Measurements from ENCODE around the gene RAB22A. TPM values are rescaled to one million over a fixed set of nuclear protein-coding genes. Genes with fewer than 3 reads are reported as not detected.

RAB22A gene
- polyA plus RNA-seq, 2 of the 4 experiments (the other 2 are of a cell fraction), result 7.3 to 13.2 TPM

DNA sequence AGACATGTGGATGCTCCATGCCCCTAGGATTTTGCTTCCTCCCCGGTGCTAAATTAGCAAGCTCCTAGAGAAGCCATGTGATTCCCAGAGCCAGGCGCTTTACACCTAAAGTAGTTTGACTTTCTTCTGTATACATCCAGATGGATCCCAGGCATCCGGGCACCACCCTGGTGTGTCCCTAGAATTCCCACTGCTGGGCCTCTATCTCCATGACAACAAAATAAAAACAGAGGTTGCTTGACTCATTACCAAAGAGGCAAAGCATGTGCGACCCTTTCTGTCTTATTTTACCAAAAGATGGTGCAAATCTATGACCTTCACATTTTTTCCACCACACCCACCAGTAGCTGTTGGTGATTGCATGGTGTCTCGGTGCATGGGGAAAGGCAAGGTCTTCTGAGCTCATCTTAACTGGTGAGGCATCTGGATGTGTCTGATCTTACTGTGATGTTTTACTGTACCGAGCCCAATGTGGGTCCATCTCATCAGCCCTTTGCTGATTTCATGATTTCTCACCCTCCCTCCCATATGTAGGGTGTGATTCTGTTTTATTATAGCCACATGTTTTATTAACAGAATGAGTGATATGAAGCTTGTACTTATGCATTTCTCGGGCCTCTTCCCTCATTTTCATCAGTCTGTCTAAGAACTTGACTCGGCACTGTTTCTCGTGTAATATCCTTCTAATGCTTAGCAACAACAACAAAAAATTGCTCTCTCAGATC, 52.1 kb downstream of the RAB22A start (continued):
- TF ChIP-seq, protein P1, sequence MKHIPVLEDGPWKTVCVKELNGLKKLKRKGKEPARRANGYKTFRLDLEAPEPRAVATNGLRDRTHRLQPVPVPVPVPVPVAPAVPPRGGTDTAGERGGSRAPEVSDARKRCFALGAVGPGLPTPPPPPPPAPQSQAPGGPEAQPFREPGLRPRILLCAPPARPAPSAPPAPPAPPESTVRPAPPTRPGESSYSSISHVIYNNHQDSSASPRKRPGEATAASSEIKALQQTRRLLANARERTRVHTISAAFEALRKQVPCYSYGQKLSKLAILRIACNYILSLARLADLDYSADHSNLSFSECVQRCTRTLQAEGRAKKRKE (CRISPR knock-in tag; IDR thresholded peaks at IDR 0.05; ENCODE audit: low read depth), result no peak
- TF ChIP-seq HOXB13 (CRISPR knock-in tag; IDR thresholded peaks at IDR 0.05; ENCODE audit: low read depth), result no peak
- TF ChIP-seq HOXA7 (CRISPR knock-in tag; IDR thresholded peaks at IDR 0.05), result no peak

DNA sequence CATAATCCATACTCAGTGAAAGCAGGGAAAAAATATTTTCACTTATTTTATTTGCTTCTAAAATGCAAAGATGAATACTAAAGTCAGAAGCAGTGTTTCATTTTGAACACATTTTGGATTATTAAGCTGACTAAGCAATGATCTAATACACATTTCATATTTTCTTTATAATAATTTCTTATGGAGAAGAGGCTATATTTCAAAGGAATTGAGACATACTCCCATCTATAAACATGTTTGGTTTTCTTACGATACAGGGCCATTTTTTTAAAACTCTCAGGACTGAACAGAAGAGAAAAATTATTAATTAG, 52.6 kb downstream of the RAB22A start:
- POLR2A ChIA-PET, result interaction anchor here (1.2 kb wide), 1 partner anchor 27 kb away, joined by 5 read pairs; the partner anchor contains the start of gene VAPB
- 94% methylated on average over 1 of the region's 1 CpG for whole genome bisulfite sequencing (ENCODE audit: missing lambda C conversion rate)

DNA sequence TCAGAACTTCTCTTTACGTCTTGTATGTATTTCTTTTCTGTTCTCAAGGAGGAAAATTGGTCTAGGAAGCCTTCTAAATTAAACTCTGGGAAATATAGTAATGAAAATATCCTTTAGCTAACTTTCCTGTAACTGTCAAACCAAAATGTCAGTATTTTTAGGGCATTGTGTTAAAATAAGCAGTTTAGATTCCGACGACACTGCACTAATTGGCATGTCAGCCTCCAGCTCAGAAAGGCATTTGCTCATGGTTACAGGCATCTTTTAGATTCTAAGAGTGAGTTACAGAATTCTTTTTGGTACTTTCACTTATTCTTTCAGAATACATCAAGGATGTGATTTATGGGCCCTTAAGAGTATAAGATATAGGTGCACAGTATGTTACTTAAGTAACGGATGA, 53.5 kb downstream of the RAB22A start:
- Histone ChIP-seq H3K9me3 (no peaks in the 10 kb centered on the region), H3K27ac (no peak overlapping the region), H3K4me1 (no peaks in the 10 kb centered on the region; the same call in 2 of the 3 replicates), H3K4me3 (no peak overlapping the region), H3K4me2 (no peak overlapping the region)
- TF ChIP-seq ZC3H11A (IDR thresholded peaks at IDR 0.05), result no peak
- TF ChIP-seq MAFK (IDR thresholded peaks at IDR 0.05; ENCODE audit: partially characterized antibody), result peak; percentile 59
- ChIA-PET POLR2A (interaction anchor here (1.2 kb wide), 1 partner anchor 26 kb away, joined by 5 read pairs; the partner anchor contains the start of gene VAPB), CTCF (interaction anchor here (1.5 to 2.2 kb wide), 2 partner anchors 10 to 26 kb away, joined by 3 to 5 read pairs; partner anchors contain the start of gene VAPB)
- ATAC-seq (no peak), FAIRE-seq (no peak), DNase-seq (ENCODE audit: low read depth in 1 of 2, low spot score in 1 of 2) (no peak)
- WGBS (ENCODE audit: missing lambda C conversion rate), result 92% methylated on average over 4 of the region's 4 CpGs

More for the DNA sequence above, 52.6 kb downstream of the RAB22A start:
- Histone ChIP-seq H3K27ac (no peak overlapping the region), H3K4me1 (no peaks in the 10 kb centered on the region; the same call in 2 of the 3 replicates), H3K4me2 (no peak overlapping the region), H3K4me3 (no peak overlapping the region), H3K9me3 (no peaks in the 10 kb centered on the region)
- TF ChIP-seq NR3C1 (IDR thresholded peaks at IDR 0.05), result no peak
- no peak for TF ChIP-seq RAD21 (conservative IDR thresholded peaks at IDR 0.05 in 1 of 2, IDR thresholded peaks at IDR 0.05 in 1 of 2)
- peak; percentile 51 for TF ChIP-seq MAFK (IDR thresholded peaks at IDR 0.05; ENCODE audit: partially characterized antibody)
- no peak for TF ChIP-seq ZC3H11A (IDR thresholded peaks at IDR 0.05)
- no peak for FAIRE-seq
- DNase-seq (ENCODE audit: low read depth in 1 of 2, low spot score in 1 of 2), result no peak
- CTCF ChIA-PET, result interaction anchor here (1.4 to 3.3 kb wide), 4 partner anchors 9 to 289 kb away, joined by 3 to 10 read pairs (median 5); partner anchors contain the start of genes STX16 and VAPB
- ATAC-seq, result no peak

DNA sequence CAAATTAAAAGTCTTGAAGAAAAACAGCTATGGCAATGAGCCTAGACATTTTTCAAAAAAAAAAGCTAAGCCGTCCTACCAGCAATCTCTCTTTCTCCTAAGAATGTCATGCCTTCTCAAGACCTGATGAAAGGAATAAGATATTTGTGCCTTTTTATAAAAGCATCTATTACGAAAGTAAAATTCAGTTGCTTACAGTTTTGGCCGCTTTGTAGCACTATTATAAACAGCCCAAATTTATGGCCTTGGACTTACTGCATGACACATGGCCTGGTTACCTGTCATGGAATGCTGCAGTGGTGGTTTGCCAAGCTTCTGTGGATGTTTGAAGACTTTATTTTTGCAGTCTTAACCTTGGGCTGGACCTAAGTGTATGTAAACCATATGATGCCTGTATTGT, 57.4 kb downstream of the RAB22A start:
- DNase-seq (ENCODE audit: low read depth in 1 of 2, low spot score in 1 of 2) (no peak), FAIRE-seq (no peak), ATAC-seq (no peak)
- ChIA-PET CTCF (no interaction called here), POLR2A (no interaction called here)
- no peak overlapping the region for H3K4me3 ChIP-seq
- WGBS (ENCODE audit: missing lambda C conversion rate), result 93% methylated on average over 3 of the region's 3 CpGs
- no peaks in the 10 kb centered on the region; the same call in 2 of the 3 replicates for H3K4me1 ChIP-seq
- TF ChIP-seq EHMT2 (IDR thresholded peaks at IDR 0.05; ENCODE audit: low read depth), result no peak
- no peak for TF ChIP-seq BHLHE40 (IDR thresholded peaks at IDR 0.05; ENCODE audit: low read depth, low read length)
- TF ChIP-seq, protein P2, sequence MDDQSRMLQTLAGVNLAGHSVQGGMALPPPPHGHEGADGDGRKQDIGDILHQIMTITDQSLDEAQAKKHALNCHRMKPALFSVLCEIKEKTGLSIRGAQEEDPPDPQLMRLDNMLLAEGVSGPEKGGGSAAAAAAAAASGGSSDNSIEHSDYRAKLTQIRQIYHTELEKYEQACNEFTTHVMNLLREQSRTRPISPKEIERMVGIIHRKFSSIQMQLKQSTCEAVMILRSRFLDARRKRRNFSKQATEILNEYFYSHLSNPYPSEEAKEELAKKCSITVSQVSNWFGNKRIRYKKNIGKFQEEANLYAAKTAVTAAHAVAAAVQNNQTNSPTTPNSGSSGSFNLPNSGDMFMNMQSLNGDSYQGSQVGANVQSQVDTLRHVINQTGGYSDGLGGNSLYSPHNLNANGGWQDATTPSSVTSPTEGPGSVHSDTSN (IDR thresholded peaks at IDR 0.05), result no peak
- TF ChIP-seq, protein P3, sequence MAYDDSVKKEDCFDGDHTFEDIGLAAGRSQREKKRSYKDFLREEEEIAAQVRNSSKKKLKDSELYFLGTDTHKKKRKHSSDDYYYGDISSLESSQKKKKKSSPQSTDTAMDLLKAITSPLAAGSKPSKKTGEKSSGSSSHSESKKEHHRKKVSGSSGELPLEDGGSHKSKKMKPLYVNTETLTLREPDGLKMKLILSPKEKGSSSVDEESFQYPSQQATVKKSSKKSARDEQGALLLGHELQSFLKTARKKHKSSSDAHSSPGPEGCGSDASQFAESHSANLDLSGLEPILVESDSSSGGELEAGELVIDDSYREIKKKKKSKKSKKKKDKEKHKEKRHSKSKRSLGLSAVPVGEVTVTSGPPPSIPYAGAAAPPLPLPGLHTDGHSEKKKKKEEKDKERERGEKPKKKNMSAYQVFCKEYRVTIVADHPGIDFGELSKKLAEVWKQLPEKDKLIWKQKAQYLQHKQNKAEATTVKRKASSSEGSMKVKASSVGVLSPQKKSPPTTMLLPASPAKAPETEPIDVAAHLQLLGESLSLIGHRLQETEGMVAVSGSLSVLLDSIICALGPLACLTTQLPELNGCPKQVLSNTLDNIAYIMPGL (CRISPR knock-in tag; IDR thresholded peaks at IDR 0.05; ENCODE audit: borderline replicate concordance), result no peak
- TF ChIP-seq POLR2AphosphoS2 (conservative IDR thresholded peaks at IDR 0.05; ENCODE audit: low read length), result no peak
- TF ChIP-seq, protein P4, sequence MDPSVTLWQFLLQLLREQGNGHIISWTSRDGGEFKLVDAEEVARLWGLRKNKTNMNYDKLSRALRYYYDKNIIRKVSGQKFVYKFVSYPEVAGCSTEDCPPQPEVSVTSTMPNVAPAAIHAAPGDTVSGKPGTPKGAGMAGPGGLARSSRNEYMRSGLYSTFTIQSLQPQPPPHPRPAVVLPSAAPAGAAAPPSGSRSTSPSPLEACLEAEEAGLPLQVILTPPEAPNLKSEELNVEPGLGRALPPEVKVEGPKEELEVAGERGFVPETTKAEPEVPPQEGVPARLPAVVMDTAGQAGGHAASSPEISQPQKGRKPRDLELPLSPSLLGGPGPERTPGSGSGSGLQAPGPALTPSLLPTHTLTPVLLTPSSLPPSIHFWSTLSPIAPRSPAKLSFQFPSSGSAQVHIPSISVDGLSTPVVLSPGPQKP (IDR thresholded peaks at IDR 0.05; ENCODE audit: low read depth, low read length), result no peak
- no peak for TF ChIP-seq CBX8 (IDR thresholded peaks at IDR 0.05)
- TF ChIP-seq EP300 (IDR thresholded peaks at IDR 0.05), result no peak
- no peak for TF ChIP-seq ESRRA (IDR thresholded peaks at IDR 0.05; ENCODE audit: borderline replicate concordance, low read length)
- no peak for TF ChIP-seq NPAS2 (CRISPR knock-in tag; IDR thresholded peaks at IDR 0.05; ENCODE audit: borderline replicate concordance)
- H3K27ac ChIP-seq, result no peak overlapping the region
- no peak overlapping the region for H3K4me2 ChIP-seq
- no peaks in the 10 kb centered on the region for H3K9me3 ChIP-seq
